HepG2 (cell line): ENCODE measurements around the gene TBC1D16. TPM values are rescaled to one million over a fixed set of nuclear protein-coding genes. Genes with fewer than 3 reads are reported as not detected.

Experiments
- FOXP1 ChIP-seq, 2 experiments: fragments of 450-650 bp in 1 of 2; IDR thresholded peaks; 2 replicates each; pipeline ENCODE4 v1.6.1; 2017 to 2018; ENCODE audit warnings: antibody characterized with exemption in 1 of 2
- HES4 ChIP-seq: sonication (generic); formaldehyde crosslinking; IDR thresholded peaks from 2 replicates; pipeline ENCODE4 v1.9.0; 2021; ENCODE audit warnings: mild to moderate bottlenecking, missing genetic modification reagents, borderline replicate concordance
- HIVEP1 ChIP-seq: sonication (generic); formaldehyde crosslinking; IDR thresholded peaks from 2 replicates; pipeline ENCODE4 v1.4.0; 2020; ENCODE audit warnings: mild to moderate bottlenecking, missing genetic modification reagents
- HMGA1 ChIP-seq: sonication (generic); formaldehyde crosslinking; conservative IDR thresholded peaks from 2 replicates; pipeline ENCODE4 v1.4.0; 2020; ENCODE audit warnings: missing genetic modification reagents
- HNRNPH1 ChIP-seq: fragments of 200-400 bp; formaldehyde crosslinking; optimal IDR thresholded peaks from 2 replicates; pipeline ENCODE3; 2017; ENCODE audit warnings: mild to moderate bottlenecking, low read depth, low read length
- HNRNPLL ChIP-seq: fragments of 200-400 bp; formaldehyde crosslinking; IDR thresholded peaks from 2 replicates; pipeline ENCODE4 v1.6.1; 2017; ENCODE audit warnings: mild to moderate bottlenecking, low read depth, low read length; ENCODE audit not compliant: poor library complexity, severe bottlenecking
- JUND ChIP-seq: sonication (generic); formaldehyde crosslinking; IDR thresholded peaks from 2 replicates; pipeline ENCODE4 v1.8.0; 2022; ENCODE audit warnings: mild to moderate bottlenecking, missing genetic modification reagents
- MATR3 ChIP-seq: sonication (generic); formaldehyde crosslinking; IDR thresholded peaks from 2 replicates; pipeline ENCODE4 v1.4.0; 2020; ENCODE audit warnings: missing genetic modification reagents
- NR2C2 ChIP-seq: sonication (generic); formaldehyde crosslinking; IDR thresholded peaks from 2 replicates; pipeline ENCODE4 v1.4.0; 2020; ENCODE audit warnings: missing genetic modification reagents, mild to moderate bottlenecking, moderate library complexity, borderline replicate concordance
- RNF2 ChIP-seq: fragments of 450-650 bp; conservative IDR thresholded peaks from 2 replicates; pipeline ENCODE4 v1.6.1; 2016; ENCODE audit warnings: low read depth
- SATB2 ChIP-seq: sonication (generic); formaldehyde crosslinking; IDR thresholded peaks from 2 replicates; pipeline ENCODE4 v1.5.0; 2020; ENCODE audit warnings: missing genetic modification reagents
- SMAD3 ChIP-seq: sonication (generic); formaldehyde crosslinking; IDR thresholded peaks from 2 replicates; pipeline ENCODE4 v1.4.0; 2020; ENCODE audit warnings: missing genetic modification reagents
- SMYD3 ChIP-seq: sonication (generic); formaldehyde crosslinking; IDR thresholded peaks from 2 replicates; pipeline ENCODE4 v1.8.1; 2023; ENCODE audit warnings: mild to moderate bottlenecking, missing genetic modification reagents
- TBX2 ChIP-seq: sonication (generic); formaldehyde crosslinking; IDR thresholded peaks from 2 replicates; pipeline ENCODE4 v1.5.0; 2020; ENCODE audit warnings: missing genetic modification reagents, mild to moderate bottlenecking, borderline replicate concordance
- TGIF2 ChIP-seq: IDR thresholded peaks from 2 replicates; pipeline ENCODE4 v1.6.1; 2016; ENCODE audit warnings: control low read depth, missing compliant biosample characterization
- ZBTB42 ChIP-seq: sonication (generic); formaldehyde crosslinking; IDR thresholded peaks from 2 replicates; pipeline ENCODE4 v1.5.0; 2020; ENCODE audit warnings: mild to moderate bottlenecking, missing genetic modification reagents
- ZMYM3 ChIP-seq: sonication (generic); formaldehyde crosslinking; IDR thresholded peaks from 2 replicates; pipeline ENCODE4 v1.5.1; 2020; ENCODE audit warnings: mild to moderate bottlenecking, missing genetic modification reagents
- ZNF121 ChIP-seq: sonication (generic); formaldehyde crosslinking; IDR thresholded peaks from 2 replicates; pipeline ENCODE4 v1.5.0; 2020; ENCODE audit warnings: mild to moderate bottlenecking, missing genetic modification reagents
- ZNF496 ChIP-seq: sonication (generic); formaldehyde crosslinking; IDR thresholded peaks from 2 replicates; pipeline ENCODE4 v1.8.1; 2023; ENCODE audit warnings: mild to moderate bottlenecking, moderate library complexity, missing genetic modification reagents; ENCODE audit not compliant: insufficient replicate concordance
- ZNF556 ChIP-seq: sonication (generic); formaldehyde crosslinking; IDR thresholded peaks from 2 replicates; pipeline ENCODE4 v1.4.0; 2020; ENCODE audit warnings: mild to moderate bottlenecking, missing genetic modification reagents, borderline replicate concordance
- ZNF720 ChIP-seq: sonication (generic); formaldehyde crosslinking; IDR thresholded peaks from 2 replicates; pipeline ENCODE4 v1.4.0; 2020; ENCODE audit warnings: missing genetic modification reagents
- ZNF737 ChIP-seq: sonication (generic); formaldehyde crosslinking; IDR thresholded peaks from 2 replicates; pipeline ENCODE4 v1.5.0; 2020; ENCODE audit warnings: missing genetic modification reagents, mild to moderate bottlenecking, borderline replicate concordance
- polyA plus RNA-seq, 8 experiments: library from polyadenylated mRNA; depleted of rRNA in 3 of 8; stranded (reverse) in 7 of 8; unstranded in 1 of 8; fragments of >200 nt; fragmentation: Illumina TruSeq in 4 of 8; extraction: Trizol in 4 of 8; gene quantifications; 2 replicates each; pipeline versions ENCODE4 v1.2.1 to v1.2.3, GENCODE V29; 2011 to 2016; ENCODE audit warnings: low read depth in 4 of 8, missing spikeins in 1 of 8, mixed read lengths in 1 of 8; ENCODE audit not compliant: insufficient read depth in 1 of 8
- total RNA-seq, 5 experiments: library from RNA; depleted of rRNA; stranded (reverse); fragments of >200 nt; fragmentation: Illumina TruSeq; extraction: Trizol; gene quantifications; 2 replicates each; pipeline ENCODE4 v1.2.3, GENCODE V29; 2016; ENCODE audit warnings: low read depth in 1 of 5
- TF ChIP-seq, protein P1 (sequence below): sonication (generic); formaldehyde crosslinking; IDR thresholded peaks from 2 replicates; pipeline ENCODE4 v1.5.0; 2020; ENCODE audit warnings: mild to moderate bottlenecking, missing genetic modification reagents
- TF ChIP-seq, protein P2 (sequence below): sonication (generic); formaldehyde crosslinking; IDR thresholded peaks from 2 replicates; pipeline ENCODE4 v1.5.1; 2020; ENCODE audit warnings: mild to moderate bottlenecking, missing genetic modification reagents, moderate library complexity
- TF ChIP-seq, protein P3 (sequence below): sonication (generic); formaldehyde crosslinking; IDR thresholded peaks from 2 replicates; pipeline ENCODE4 v1.5.1; 2020; ENCODE audit warnings: missing genetic modification reagents, mild to moderate bottlenecking, borderline replicate concordance

TBC1D16 gene
- total and polyA plus RNA-seq, 2 of the 13 experiments (the other 11 are each of a cell fraction or from before 2014, with no cell fraction given): 14.9 to 24.9 TPM

DNA sequence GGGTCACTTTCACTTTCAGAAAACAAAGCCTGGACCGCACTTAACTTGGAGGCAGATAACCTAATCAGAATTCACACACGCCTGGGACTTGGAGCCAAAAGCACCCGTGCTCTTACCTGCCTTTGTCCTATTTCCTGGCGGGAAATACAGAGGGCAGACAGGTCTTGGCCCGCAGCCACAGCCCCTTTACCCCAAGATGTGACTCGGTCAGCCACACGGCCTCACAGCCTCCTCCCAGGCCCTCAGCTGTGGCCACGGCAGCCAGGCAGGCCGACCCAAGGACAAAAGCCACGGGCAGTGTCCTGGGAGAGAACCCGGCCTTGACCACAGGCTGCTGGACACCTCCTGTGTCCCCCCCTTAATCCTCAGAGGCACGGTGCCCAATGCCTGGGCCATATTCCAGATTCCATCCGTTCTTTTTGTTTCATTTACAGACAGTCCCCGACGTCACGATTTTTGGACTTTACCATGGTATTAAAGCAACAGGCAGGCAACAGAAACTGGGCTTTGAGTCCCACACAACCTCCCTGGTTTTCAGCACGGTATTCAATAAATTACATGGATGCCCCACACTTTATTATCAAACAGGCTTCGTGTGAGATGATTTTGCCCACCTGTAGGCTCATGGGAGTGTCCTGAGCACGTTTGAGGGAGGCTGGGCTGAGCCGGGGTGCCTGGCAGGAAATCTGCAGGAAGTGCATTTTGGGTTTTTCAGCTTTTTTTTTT is 35.6 kb upstream of the TBC1D16 start (continued):
- TF ChIP-seq ZNF737 (CRISPR knock-in tag) (no peak), MATR3 (CRISPR knock-in tag) (no peak), ZBTB42 (CRISPR knock-in tag) (no peak), ZNF496 (CRISPR knock-in tag) (no peak), TBX2 (peak; percentile 45; the same call in 1 of the 2 replicates), ZNF720 (CRISPR knock-in tag) (no peak), TGIF2 (CRISPR knock-in tag) (no peak), ZMYM3 (CRISPR knock-in tag) (no peak), HNRNPH1 (no peak), NR2C2 (CRISPR knock-in tag) (no peak), JUND (CRISPR knock-in tag) (no peak), FOXP1 (IDR thresholded peaks at IDR 0.05) (no peak), FOXP1 (CRISPR knock-in tag; IDR thresholded peaks at IDR 0.05) (no peak), HMGA1 (CRISPR knock-in tag) (no peak), HES4 (CRISPR knock-in tag) (0 out of 2 replicates have a peak, but pooled peaks have one; percentile 18), RNF2 (no peak), SMYD3 (CRISPR knock-in tag) (no peak), HNRNPLL (no peak), HIVEP1 (CRISPR knock-in tag) (no peak), SMAD3 (CRISPR knock-in tag) (0 out of 2 replicates have a peak, but pooled peaks have one; percentile 20), ZNF121 (CRISPR knock-in tag) (no peak), ZNF556 (CRISPR knock-in tag) (no peak), SATB2 (CRISPR knock-in tag) (no peak)
- TF ChIP-seq, protein P1, sequence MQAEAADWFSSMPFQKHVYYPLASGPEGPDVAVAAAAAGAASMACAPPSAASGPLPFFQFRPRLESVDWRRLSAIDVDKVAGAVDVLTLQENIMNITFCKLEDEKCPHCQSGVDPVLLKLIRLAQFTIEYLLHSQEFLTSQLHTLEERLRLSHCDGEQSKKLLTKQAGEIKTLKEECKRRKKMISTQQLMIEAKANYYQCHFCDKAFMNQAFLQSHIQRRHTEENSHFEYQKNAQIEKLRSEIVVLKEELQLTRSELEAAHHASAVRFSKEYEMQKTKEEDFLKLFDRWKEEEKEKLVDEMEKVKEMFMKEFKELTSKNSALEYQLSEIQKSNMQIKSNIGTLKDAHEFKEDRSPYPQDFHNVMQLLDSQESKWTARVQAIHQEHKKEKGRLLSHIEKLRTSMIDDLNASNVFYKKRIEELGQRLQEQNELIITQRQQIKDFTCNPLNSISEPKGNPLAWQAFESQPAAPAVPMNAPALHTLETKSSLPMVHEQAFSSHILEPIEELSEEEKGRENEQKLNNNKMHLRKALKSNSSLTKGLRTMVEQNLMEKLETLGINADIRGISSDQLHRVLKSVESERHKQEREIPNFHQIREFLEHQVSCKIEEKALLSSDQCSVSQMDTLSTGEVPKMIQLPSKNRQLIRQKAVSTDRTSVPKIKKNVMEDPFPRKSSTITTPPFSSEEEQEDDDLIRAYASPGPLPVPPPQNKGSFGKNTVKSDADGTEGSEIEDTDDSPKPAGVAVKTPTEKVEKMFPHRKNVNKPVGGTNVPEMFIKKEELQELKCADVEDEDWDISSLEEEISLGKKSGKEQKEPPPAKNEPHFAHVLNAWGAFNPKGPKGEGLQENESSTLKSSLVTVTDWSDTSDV: no peak
- TF ChIP-seq, protein P2, sequence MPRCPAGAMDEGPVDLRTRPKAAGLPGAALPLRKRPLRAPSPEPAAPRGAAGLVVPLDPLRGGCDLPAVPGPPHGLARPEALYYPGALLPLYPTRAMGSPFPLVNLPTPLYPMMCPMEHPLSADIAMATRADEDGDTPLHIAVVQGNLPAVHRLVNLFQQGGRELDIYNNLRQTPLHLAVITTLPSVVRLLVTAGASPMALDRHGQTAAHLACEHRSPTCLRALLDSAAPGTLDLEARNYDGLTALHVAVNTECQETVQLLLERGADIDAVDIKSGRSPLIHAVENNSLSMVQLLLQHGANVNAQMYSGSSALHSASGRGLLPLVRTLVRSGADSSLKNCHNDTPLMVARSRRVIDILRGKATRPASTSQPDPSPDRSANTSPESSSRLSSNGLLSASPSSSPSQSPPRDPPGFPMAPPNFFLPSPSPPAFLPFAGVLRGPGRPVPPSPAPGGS (CRISPR knock-in tag): peak; percentile 92
- TF ChIP-seq, protein P3, sequence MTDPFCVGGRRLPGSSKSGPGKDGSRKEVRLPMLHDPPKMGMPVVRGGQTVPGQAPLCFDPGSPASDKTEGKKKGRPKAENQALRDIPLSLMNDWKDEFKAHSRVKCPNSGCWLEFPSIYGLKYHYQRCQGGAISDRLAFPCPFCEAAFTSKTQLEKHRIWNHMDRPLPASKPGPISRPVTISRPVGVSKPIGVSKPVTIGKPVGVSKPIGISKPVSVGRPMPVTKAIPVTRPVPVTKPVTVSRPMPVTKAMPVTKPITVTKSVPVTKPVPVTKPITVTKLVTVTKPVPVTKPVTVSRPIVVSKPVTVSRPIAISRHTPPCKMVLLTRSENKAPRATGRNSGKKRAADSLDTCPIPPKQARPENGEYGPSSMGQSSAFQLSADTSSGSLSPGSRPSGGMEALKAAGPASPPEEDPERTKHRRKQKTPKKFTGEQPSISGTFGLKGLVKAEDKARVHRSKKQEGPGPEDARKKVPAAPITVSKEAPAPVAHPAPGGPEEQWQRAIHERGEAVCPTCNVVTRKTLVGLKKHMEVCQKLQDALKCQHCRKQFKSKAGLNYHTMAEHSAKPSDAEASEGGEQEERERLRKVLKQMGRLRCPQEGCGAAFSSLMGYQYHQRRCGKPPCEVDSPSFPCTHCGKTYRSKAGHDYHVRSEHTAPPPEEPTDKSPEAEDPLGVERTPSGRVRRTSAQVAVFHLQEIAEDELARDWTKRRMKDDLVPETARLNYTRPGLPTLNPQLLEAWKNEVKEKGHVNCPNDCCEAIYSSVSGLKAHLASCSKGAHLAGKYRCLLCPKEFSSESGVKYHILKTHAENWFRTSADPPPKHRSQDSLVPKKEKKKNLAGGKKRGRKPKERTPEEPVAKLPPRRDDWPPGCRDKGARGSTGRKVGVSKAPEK (CRISPR knock-in tag): no peak
